ENCODE results near the gene TSN.
A peak's percentile ranks its signal among the peaks of the same experiment; 100 is the strongest.
"Not testable (repeated sequence)": the region's sequence is repeated elsewhere in the genome, so short reads cannot be mapped to it uniquely, and the experiment has no call there.

TSN gene

GRCh38 chr2:121755237-121756111 lies at the start of gene TSN:
TSS of gene TSN (plus strand) at chr2:121755651. CDS start at chr2:121755780, 129 bp downstream.
- DNase-seq (ENCODE audit: low read depth in 2 of 2), result peak; percentile 95 to 98

- no peak for DNase-seq (ENCODE audit: low read depth in 2 of 2)
Measured at GRCh38 chr2:121705958-121706357, 49.5 kb upstream of the TSN start.

- no peak for DNase-seq (ENCODE audit: low read depth in 2 of 2)
Measured at GRCh38 chr2:121707344-121707919, 48.0 kb upstream of the TSN start.

- DNase-seq (ENCODE audit: low read depth in 2 of 2), result no peak
Measured at GRCh38 chr2:121707920-121708361, 47.5 kb upstream of the TSN start.

- no peak for DNase-seq (ENCODE audit: low read depth in 2 of 2)
Measured at GRCh38 chr2:121709776-121710469, 45.5 kb upstream of the TSN start.

- DNase-seq (ENCODE audit: low read depth in 2 of 2), result no peak
Measured at GRCh38 chr2:121710470-121711170, 44.8 kb upstream of the TSN start.

GRCh38 chr2:121711481-121711880 lies 44.0 kb upstream of the TSN start:
- not testable (repeated sequence) for DNase-seq (ENCODE audit: low read depth in 2 of 2)

GRCh38 chr2:121716126-121716525 lies 39.3 kb upstream of the TSN start:
- DNase-seq (ENCODE audit: low read depth in 2 of 2), result no peak

- DNase-seq (ENCODE audit: low read depth in 2 of 2), result no peak
Measured at GRCh38 chr2:121717529-121717928, 37.9 kb upstream of the TSN start.

GRCh38 chr2:121721926-121722325 lies 33.5 kb upstream of the TSN start:
- DNase-seq (ENCODE audit: low read depth in 2 of 2), result no peak

GRCh38 chr2:121722479-121722878 lies 33.0 kb upstream of the TSN start:
- no peak for DNase-seq (ENCODE audit: low read depth in 2 of 2)

- no peak for DNase-seq (ENCODE audit: low read depth in 2 of 2)
Measured at GRCh38 chr2:121723316-121723715, 32.1 kb upstream of the TSN start.

- no peak for DNase-seq (ENCODE audit: low read depth in 2 of 2)
Measured at GRCh38 chr2:121727332-121727731, 28.1 kb upstream of the TSN start.

- DNase-seq (ENCODE audit: low read depth in 2 of 2), result no peak
Measured at GRCh38 chr2:121727950-121728349, 27.5 kb upstream of the TSN start.

- DNase-seq (ENCODE audit: low read depth in 2 of 2), result no peak
Measured at GRCh38 chr2:121731366-121731765, 24.1 kb upstream of the TSN start.

GRCh38 chr2:121734544-121734943 lies 20.9 kb upstream of the TSN start:
- not testable (repeated sequence) for DNase-seq (ENCODE audit: low read depth in 2 of 2)

GRCh38 chr2:121735518-121736074 lies 19.9 kb upstream of the TSN start:
- no peak for DNase-seq (ENCODE audit: low read depth in 2 of 2)

- no peak for DNase-seq (ENCODE audit: low read depth in 2 of 2)
Measured at GRCh38 chr2:121736140-121736461, 19.4 kb upstream of the TSN start.

GRCh38 chr2:121736462-121737336 lies 18.8 kb upstream of the TSN start, which contains the start of gene NIFK:
TSS of gene NIFK (minus strand) at chr2:121736875. CDS start at chr2:121736850, 25 bp downstream.
- peak; percentile 100 for DNase-seq (ENCODE audit: low read depth in 2 of 2)

GRCh38 chr2:121740973-121741372 lies 14.5 kb upstream of the TSN start:
- DNase-seq (ENCODE audit: low read depth in 2 of 2), result no peak

GRCh38 chr2:121741450-121741849 lies 14.0 kb upstream of the TSN start:
- DNase-seq (ENCODE audit: low read depth in 2 of 2), result no peak
